ENCODE measurements around the gene LOC101059915.
A peak's percentile ranks its signal among the peaks of the same experiment; 100 is the strongest.
"Not testable (repeated sequence)": the region's sequence is repeated elsewhere in the genome, so short reads cannot be mapped to it uniquely, and the experiment has no call there.

Gene LOC101059915

GRCh38 chrX:71637848-71638247 lies 29.5 kb upstream of the LOC101059915 start:
- Histone ChIP-seq H3K4me1 (ENCODE audit: control insufficient read depth in 2 of 2, insufficient read depth in 2 of 2, low read length in 2 of 2) (peaks cover 4 to 8% of the 10 kb centered on the region in 2 donors), H3K27me3 (ENCODE audit: control insufficient read depth in 2 of 2, insufficient read depth in 2 of 2, low read length in 2 of 2) (no peaks in the 10 kb centered on the region), H3K4me3 (ENCODE audit: low read length in 2 of 2) (no peak overlapping the region), H3K9me3 (ENCODE audit: control insufficient read depth in 2 of 2, low read length in 2 of 2) (no peaks in the 10 kb centered on the region), H3K36me3 (ENCODE audit: control insufficient read depth in 2 of 2, insufficient read depth in 2 of 2, low read length in 2 of 2) (no peaks in the 10 kb centered on the region), H3K27ac (ENCODE audit: low read depth in 2 of 2, low read length in 2 of 2) (no peak overlapping the region), H3K9ac (ENCODE audit: low read depth in 1 of 2, low read length in 2 of 2) (no peak overlapping the region)

- no peaks in the 10 kb centered on the region for H3K36me3 ChIP-seq (ENCODE audit: control insufficient read depth in 2 of 2, insufficient read depth in 2 of 2, low read length in 2 of 2)
- no peaks in the 10 kb centered on the region for H3K27me3 ChIP-seq (ENCODE audit: control insufficient read depth in 2 of 2, insufficient read depth in 2 of 2, low read length in 2 of 2)
- H3K9me3 ChIP-seq (ENCODE audit: control insufficient read depth in 2 of 2, low read length in 2 of 2), result no peaks in the 10 kb centered on the region
- H3K4me1 ChIP-seq (ENCODE audit: control insufficient read depth in 2 of 2, insufficient read depth in 2 of 2, low read length in 2 of 2), result peaks cover 4 to 8% of the 10 kb centered on the region in 2 donors
- H3K27ac ChIP-seq (ENCODE audit: low read depth in 2 of 2, low read length in 2 of 2), result no peak overlapping the region
- H3K4me3 ChIP-seq (ENCODE audit: low read length in 2 of 2), result no peak overlapping the region
- H3K9ac ChIP-seq (ENCODE audit: low read depth in 1 of 2, low read length in 2 of 2), result no peak overlapping the region
These were observed 28.9 kb upstream of the LOC101059915 start for GRCh38 chrX:71638409-71638808.

DNA sequence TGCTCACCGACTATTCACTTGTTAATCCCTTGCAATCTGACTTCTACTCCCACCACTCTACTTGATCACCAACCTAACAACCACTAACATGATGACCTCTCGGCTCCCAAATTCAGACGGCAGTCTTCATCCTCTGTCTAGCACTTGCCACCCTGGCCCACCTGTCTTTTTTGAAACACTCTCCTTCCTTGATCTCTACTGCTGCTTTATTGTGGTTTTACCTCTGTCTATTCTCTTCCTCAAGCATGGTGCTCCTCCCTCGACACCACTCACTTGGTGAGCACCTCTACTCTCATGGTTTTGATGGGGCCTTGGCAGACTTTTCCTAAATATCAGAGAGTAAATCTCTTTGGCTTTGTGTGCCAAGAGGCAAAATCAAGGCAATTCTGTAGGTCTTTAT lies 27.3 kb upstream of the LOC101059915 start:
- no peaks in the 10 kb centered on the region for H3K36me3 ChIP-seq (ENCODE audit: control insufficient read depth in 2 of 2, insufficient read depth in 2 of 2, low read length in 2 of 2)
- no peak overlapping the region for H3K9ac ChIP-seq (ENCODE audit: low read depth in 1 of 2, low read length in 2 of 2)
- no peaks in the 10 kb centered on the region for H3K27me3 ChIP-seq (ENCODE audit: control insufficient read depth in 2 of 2, insufficient read depth in 2 of 2, low read length in 2 of 2)
- H3K9me3 ChIP-seq (ENCODE audit: control insufficient read depth in 2 of 2, low read length in 2 of 2), result no peaks in the 10 kb centered on the region
- peaks cover 4 to 8% of the 10 kb centered on the region in 2 donors for H3K4me1 ChIP-seq (ENCODE audit: control insufficient read depth in 2 of 2, insufficient read depth in 2 of 2, low read length in 2 of 2)
- H3K27ac ChIP-seq (ENCODE audit: low read depth in 2 of 2, low read length in 2 of 2), result no peak overlapping the region
- no peak overlapping the region for H3K4me3 ChIP-seq (ENCODE audit: low read length in 2 of 2)

- not testable (repeated sequence) for H3K4me3 ChIP-seq (ENCODE audit: low read length in 2 of 2); H3K27me3 ChIP-seq (ENCODE audit: control insufficient read depth in 2 of 2, insufficient read depth in 2 of 2, low read length in 2 of 2); H3K9me3 ChIP-seq (ENCODE audit: control insufficient read depth in 2 of 2, low read length in 2 of 2); H3K4me1 ChIP-seq (ENCODE audit: control insufficient read depth in 2 of 2, insufficient read depth in 2 of 2, low read length in 2 of 2); H3K36me3 ChIP-seq (ENCODE audit: control insufficient read depth in 2 of 2, insufficient read depth in 2 of 2, low read length in 2 of 2); H3K27ac ChIP-seq (ENCODE audit: low read depth in 2 of 2, low read length in 2 of 2); H3K9ac ChIP-seq (ENCODE audit: low read depth in 1 of 2, low read length in 2 of 2)
These were observed 22.9 kb upstream of the LOC101059915 start for GRCh38 chrX:71644406-71644805.

DNA sequence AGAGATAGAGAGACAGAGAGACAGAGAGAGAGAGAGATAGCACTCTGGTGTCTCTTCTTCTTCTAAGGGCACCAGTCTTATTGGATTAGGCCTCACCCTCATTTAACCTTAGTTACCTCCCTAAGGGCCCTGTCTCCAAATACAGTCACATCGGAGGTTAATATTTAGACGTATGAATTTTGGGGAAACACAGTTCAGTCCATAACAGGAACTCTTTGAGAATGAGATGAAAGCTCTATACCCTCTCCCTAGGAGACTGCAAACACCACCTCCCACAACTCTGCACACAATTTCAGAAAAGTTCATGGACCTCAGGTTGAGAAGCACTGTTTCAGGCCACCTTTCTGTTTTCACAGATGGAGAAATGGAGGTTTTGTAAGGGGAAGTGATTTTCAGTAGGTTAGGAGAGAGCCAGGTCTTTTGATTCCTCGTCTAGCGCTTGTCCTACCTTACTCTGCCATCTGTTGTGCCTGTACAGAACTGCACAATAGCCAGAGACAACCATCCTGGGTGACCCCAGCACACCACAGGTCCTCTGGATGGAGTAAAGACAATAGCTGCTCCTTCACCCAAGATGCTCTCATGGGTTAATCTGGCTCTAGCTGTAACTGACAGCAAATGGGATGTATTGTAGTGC lies 16.9 kb upstream of the LOC101059915 start:
- peaks cover 0 to 2% of the 10 kb centered on the region in 2 donors for H3K4me1 ChIP-seq (ENCODE audit: control insufficient read depth in 2 of 2, insufficient read depth in 2 of 2, low read length in 2 of 2)
- H3K36me3 ChIP-seq (ENCODE audit: control insufficient read depth in 2 of 2, insufficient read depth in 2 of 2, low read length in 2 of 2), result no peaks in the 10 kb centered on the region
- H3K4me3 ChIP-seq (ENCODE audit: low read length in 2 of 2), result no peak overlapping the region
- H3K9me3 ChIP-seq (ENCODE audit: control insufficient read depth in 2 of 2, low read length in 2 of 2), result no peaks in the 10 kb centered on the region
- no peak overlapping the region for H3K9ac ChIP-seq (ENCODE audit: low read depth in 1 of 2, low read length in 2 of 2)
- peak overlapping the region in 1 of 2 donors; percentile 27 for H3K27ac ChIP-seq (ENCODE audit: low read depth in 2 of 2, low read length in 2 of 2)
- H3K27me3 ChIP-seq (ENCODE audit: control insufficient read depth in 2 of 2, insufficient read depth in 2 of 2, low read length in 2 of 2), result no peaks in the 10 kb centered on the region

GRCh38 chrX:71652405-71652804 lies 14.9 kb upstream of the LOC101059915 start:
- Histone ChIP-seq H3K27me3 (ENCODE audit: control insufficient read depth in 2 of 2, insufficient read depth in 2 of 2, low read length in 2 of 2) (no peaks in the 10 kb centered on the region), H3K4me1 (ENCODE audit: control insufficient read depth in 2 of 2, insufficient read depth in 2 of 2, low read length in 2 of 2) (peaks cover 0 to 2% of the 10 kb centered on the region in 2 donors), H3K9me3 (ENCODE audit: control insufficient read depth in 2 of 2, low read length in 2 of 2) (no peaks in the 10 kb centered on the region), H3K27ac (ENCODE audit: low read depth in 2 of 2, low read length in 2 of 2) (no peak overlapping the region), H3K4me3 (ENCODE audit: low read length in 2 of 2) (no peak overlapping the region), H3K9ac (ENCODE audit: low read depth in 1 of 2, low read length in 2 of 2) (no peak overlapping the region), H3K36me3 (ENCODE audit: control insufficient read depth in 2 of 2, insufficient read depth in 2 of 2, low read length in 2 of 2) (no peaks in the 10 kb centered on the region)

DNA sequence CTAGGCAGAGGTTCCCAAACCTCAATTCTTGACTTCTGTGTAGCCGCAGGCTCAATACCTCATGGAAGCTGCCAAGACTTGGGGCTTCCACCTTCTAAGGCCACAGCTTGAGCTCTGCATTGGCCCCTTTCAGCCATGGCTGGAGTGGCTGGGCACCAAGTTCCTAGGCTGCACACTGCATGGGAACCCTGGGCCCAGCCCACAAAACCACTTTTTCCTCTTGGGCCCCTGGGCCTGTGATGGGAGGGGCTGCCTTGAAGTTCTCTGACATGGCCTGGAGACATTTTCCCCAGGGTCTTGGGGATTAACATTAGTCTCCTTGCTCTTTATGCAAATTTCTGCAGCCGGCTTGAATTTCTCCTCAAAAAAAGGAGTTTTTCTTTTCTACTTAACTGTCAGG lies 14.0 kb upstream of the LOC101059915 start:
- Histone ChIP-seq H3K9me3 (ENCODE audit: control insufficient read depth in 2 of 2, low read length in 2 of 2) (no peaks in the 10 kb centered on the region), H3K4me3 (ENCODE audit: low read length in 2 of 2) (no peak overlapping the region), H3K36me3 (ENCODE audit: control insufficient read depth in 2 of 2, insufficient read depth in 2 of 2, low read length in 2 of 2) (no peaks in the 10 kb centered on the region), H3K27me3 (ENCODE audit: control insufficient read depth in 2 of 2, insufficient read depth in 2 of 2, low read length in 2 of 2) (no peaks in the 10 kb centered on the region), H3K27ac (ENCODE audit: low read depth in 2 of 2, low read length in 2 of 2) (no peak overlapping the region), H3K9ac (ENCODE audit: low read depth in 1 of 2, low read length in 2 of 2) (no peak overlapping the region), H3K4me1 (ENCODE audit: control insufficient read depth in 2 of 2, insufficient read depth in 2 of 2, low read length in 2 of 2) (peaks cover 0 to 2% of the 10 kb centered on the region in 2 donors)

DNA sequence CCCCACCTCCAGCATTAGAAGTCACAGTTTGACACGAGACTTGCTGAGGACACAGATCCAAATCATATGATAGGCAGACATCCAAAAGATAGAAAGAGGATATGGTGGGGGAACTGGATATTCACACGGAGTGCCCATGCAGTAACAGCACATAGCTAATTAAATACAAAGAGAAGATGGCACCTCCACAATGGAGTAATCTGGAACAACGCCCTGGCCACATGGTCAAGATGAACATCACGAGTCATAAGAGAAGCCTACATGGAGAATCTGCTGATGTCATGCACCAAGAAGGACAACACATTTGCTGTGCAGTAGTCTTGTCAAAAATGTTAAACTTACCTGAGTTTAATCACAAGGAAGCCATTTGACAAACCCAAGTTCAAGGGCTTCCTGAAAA lies 10.1 kb upstream of the LOC101059915 start:
- Histone ChIP-seq H3K9me3 (ENCODE audit: control insufficient read depth in 2 of 2, low read length in 2 of 2) (no peaks in the 10 kb centered on the region), H3K27me3 (ENCODE audit: control insufficient read depth in 2 of 2, insufficient read depth in 2 of 2, low read length in 2 of 2) (no peaks in the 10 kb centered on the region), H3K4me3 (ENCODE audit: low read length in 2 of 2) (no peak overlapping the region), H3K27ac (ENCODE audit: low read depth in 2 of 2, low read length in 2 of 2) (no peak overlapping the region), H3K4me1 (ENCODE audit: control insufficient read depth in 2 of 2, insufficient read depth in 2 of 2, low read length in 2 of 2) (no peaks in the 10 kb centered on the region), H3K9ac (ENCODE audit: low read depth in 1 of 2, low read length in 2 of 2) (no peak overlapping the region), H3K36me3 (ENCODE audit: control insufficient read depth in 2 of 2, insufficient read depth in 2 of 2, low read length in 2 of 2) (no peaks in the 10 kb centered on the region)

DNA sequence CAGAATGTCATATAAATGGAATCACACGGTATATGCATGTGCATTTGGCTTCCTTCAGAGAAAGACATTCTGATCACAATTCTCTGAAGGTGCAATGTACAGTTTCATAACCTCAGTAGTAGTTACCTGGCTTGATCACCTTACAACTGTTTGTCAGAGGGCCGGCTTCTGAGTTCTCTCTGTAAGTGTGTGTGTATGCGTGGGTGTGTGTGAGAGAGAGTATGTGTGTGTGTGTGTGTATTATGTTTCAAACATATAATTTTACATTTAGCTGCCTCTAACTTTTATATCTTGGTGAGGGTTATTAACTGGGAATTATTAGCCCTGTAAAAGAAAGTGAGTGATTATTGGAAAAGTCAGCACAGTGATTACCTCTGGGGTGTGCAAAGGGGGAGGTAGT lies 8.0 kb upstream of the LOC101059915 start:
- H3K9ac ChIP-seq (ENCODE audit: low read depth in 1 of 2, low read length in 2 of 2), result no peak overlapping the region
- H3K27ac ChIP-seq (ENCODE audit: low read depth in 2 of 2, low read length in 2 of 2), result no peak overlapping the region
- H3K36me3 ChIP-seq (ENCODE audit: control insufficient read depth in 2 of 2, insufficient read depth in 2 of 2, low read length in 2 of 2), result no peaks in the 10 kb centered on the region
- H3K4me1 ChIP-seq (ENCODE audit: control insufficient read depth in 2 of 2, insufficient read depth in 2 of 2, low read length in 2 of 2), result no peaks in the 10 kb centered on the region
- H3K27me3 ChIP-seq (ENCODE audit: control insufficient read depth in 2 of 2, insufficient read depth in 2 of 2, low read length in 2 of 2), result no peaks in the 10 kb centered on the region
- H3K4me3 ChIP-seq (ENCODE audit: low read length in 2 of 2), result no peak overlapping the region
- no peaks in the 10 kb centered on the region for H3K9me3 ChIP-seq (ENCODE audit: control insufficient read depth in 2 of 2, low read length in 2 of 2)

- Histone ChIP-seq H3K9me3 (ENCODE audit: control insufficient read depth in 2 of 2, low read length in 2 of 2) (no peaks in the 10 kb centered on the region), H3K27me3 (ENCODE audit: control insufficient read depth in 2 of 2, insufficient read depth in 2 of 2, low read length in 2 of 2) (no peaks in the 10 kb centered on the region), H3K9ac (ENCODE audit: low read depth in 1 of 2, low read length in 2 of 2) (no peak overlapping the region), H3K27ac (ENCODE audit: low read depth in 2 of 2, low read length in 2 of 2) (no peak overlapping the region), H3K4me3 (ENCODE audit: low read length in 2 of 2) (no peak overlapping the region), H3K4me1 (ENCODE audit: control insufficient read depth in 2 of 2, insufficient read depth in 2 of 2, low read length in 2 of 2) (no peaks in the 10 kb centered on the region), H3K36me3 (ENCODE audit: control insufficient read depth in 2 of 2, insufficient read depth in 2 of 2, low read length in 2 of 2) (no peaks in the 10 kb centered on the region)
These were observed 7.4 kb upstream of the LOC101059915 start for GRCh38 chrX:71659959-71660358.

Measured in mucosa of rectum (tissue), 2 donors.